Measurements from ENCODE around the gene CACNA1B. TPM values are rescaled to one million over a fixed set of nuclear protein-coding genes. Genes with fewer than 3 reads are reported as not detected.
"Not testable (repeated sequence)": the region's sequence is repeated elsewhere in the genome, so short reads cannot be mapped to it uniquely, and the experiment has no call there.

The CACNA1B gene
- total RNA-seq: under 1 TPM; 0.05 TPM

- intact Hi-C loops (cut with micrococcal nuclease); H3K4me3 Mint-ChIP-seq; DNase-seq; H3K9me3 Mint-ChIP-seq; CTCF ChIA-PET; H3K27ac Mint-ChIP-seq; H3K4me1 Mint-ChIP-seq (ENCODE audit: low read depth); H3K36me3 Mint-ChIP-seq (ENCODE audit: low read depth): not testable (repeated sequence)
- peaks cover 35% of the 10 kb centered on the region for H3K27me3 Mint-ChIP-seq (ENCODE audit: low read depth)
These were observed at the start of gene CACNA1B for GRCh38 chr9:137877506-137878122. Gene CACNA1B (plus strand): TSS chr9:137877782. CDS start chr9:137877934, 152 bp downstream.

- H3K27me3 Mint-ChIP-seq (ENCODE audit: low read depth): no peaks in the 10 kb centered on the region
- DNase-seq: no peak
- H3K36me3 Mint-ChIP-seq (ENCODE audit: low read depth): peaks cover 21% of the 10 kb centered on the region
- no peak overlapping the region for H3K4me3 Mint-ChIP-seq
- no peaks in the 10 kb centered on the region for H3K4me1 Mint-ChIP-seq (ENCODE audit: low read depth)
- H3K9me3 Mint-ChIP-seq: no peaks in the 10 kb centered on the region
- CTCF ChIA-PET: no interaction called here
- intact Hi-C loops (cut with micrococcal nuclease): no loop called here
- no peak overlapping the region for H3K27ac Mint-ChIP-seq
These were observed 49.6 kb upstream of the CACNA1B start for GRCh38 chr9:137827908-137828526.

DNA sequence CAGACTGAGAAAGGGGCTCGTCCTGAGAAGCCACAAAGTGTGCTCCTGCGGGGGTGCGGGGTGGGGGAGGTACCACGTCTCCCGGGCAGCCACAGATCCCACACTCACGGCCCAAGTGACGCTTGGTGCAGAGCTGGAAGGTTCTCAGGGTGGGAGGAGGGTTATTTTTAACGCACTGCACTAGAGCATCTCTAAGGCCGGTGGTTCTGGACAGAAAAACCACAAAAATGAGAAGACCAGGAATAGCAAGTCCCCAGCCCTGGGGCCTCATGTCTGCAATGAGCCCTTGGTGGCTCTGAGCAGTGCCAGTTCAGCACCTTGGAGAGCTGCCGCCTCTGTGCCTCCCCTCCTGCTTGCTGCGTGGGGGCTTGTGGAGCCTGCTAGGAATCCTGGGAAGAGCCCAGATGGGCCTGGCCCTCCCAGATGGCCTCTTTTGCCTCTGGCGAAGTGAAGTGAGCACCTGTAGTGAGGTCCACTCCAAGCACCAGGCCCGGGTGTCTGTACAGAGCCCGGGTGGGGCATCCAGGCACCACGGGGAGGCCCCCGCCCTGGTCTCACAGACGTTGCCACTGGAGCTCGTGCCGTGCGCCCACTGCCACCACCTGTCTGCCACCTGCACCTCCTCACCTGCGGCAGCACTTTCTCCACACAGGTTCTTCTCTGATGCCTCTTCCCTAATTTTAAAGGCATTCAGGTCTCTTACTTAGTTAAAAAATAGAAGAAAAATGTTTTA is 48.9 kb upstream of the CACNA1B start:
- H3K4me3 Mint-ChIP-seq: no peak overlapping the region
- intact Hi-C loops (cut with micrococcal nuclease): no loop called here
- DNase-seq: peak; percentile 32
- peaks cover 21% of the 10 kb centered on the region for H3K36me3 Mint-ChIP-seq (ENCODE audit: low read depth)
- H3K27ac Mint-ChIP-seq: no peak overlapping the region
- no peaks in the 10 kb centered on the region for H3K27me3 Mint-ChIP-seq (ENCODE audit: low read depth)
- no peaks in the 10 kb centered on the region for H3K9me3 Mint-ChIP-seq
- CTCF ChIA-PET: no interaction called here
- no peaks in the 10 kb centered on the region for H3K4me1 Mint-ChIP-seq (ENCODE audit: low read depth)

GRCh38 chr9:137829260-137829996 is 48.2 kb upstream of the CACNA1B start:
- intact Hi-C loops (cut with micrococcal nuclease): no loop called here
- Mint-ChIP-seq H3K9me3 (no peaks in the 10 kb centered on the region), H3K4me1 (ENCODE audit: low read depth) (no peaks in the 10 kb centered on the region), H3K27me3 (ENCODE audit: low read depth) (no peaks in the 10 kb centered on the region), H3K4me3 (no peak overlapping the region), H3K27ac (no peak overlapping the region), H3K36me3 (ENCODE audit: low read depth) (peaks cover 15% of the 10 kb centered on the region)
- CTCF ChIA-PET: no interaction called here
- no peak for DNase-seq

DNA sequence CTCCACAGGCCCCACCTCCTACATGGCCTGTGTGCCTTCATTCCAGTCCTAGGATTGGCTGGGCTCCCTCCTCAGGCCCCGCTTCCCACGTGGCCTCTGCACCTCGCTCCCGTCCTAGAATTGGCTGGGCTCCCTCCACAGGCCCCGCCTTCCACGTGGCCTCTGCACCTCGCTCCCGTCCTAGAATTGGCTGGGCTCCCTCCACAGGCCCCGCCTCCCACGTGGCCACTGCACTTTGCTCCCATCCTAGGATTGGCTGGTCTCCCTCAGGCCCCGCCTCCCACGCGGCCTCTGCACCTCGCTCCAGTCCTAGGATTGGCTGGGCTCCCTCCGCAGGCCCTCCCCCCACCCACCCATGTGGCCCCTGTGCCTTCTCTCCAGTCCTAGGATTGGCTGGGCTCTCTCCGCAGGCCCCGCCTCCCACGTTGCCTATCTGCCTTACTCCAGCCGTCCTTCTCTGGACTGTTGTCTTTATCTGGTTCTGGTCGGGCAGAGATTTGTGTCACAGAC is 45.3 kb upstream of the CACNA1B start:
- H3K27ac Mint-ChIP-seq: no peak overlapping the region
- H3K27me3 Mint-ChIP-seq (ENCODE audit: low read depth): no peaks in the 10 kb centered on the region
- H3K9me3 Mint-ChIP-seq: no peaks in the 10 kb centered on the region
- peaks cover 9% of the 10 kb centered on the region for H3K36me3 Mint-ChIP-seq (ENCODE audit: low read depth)
- no peak for DNase-seq
- intact Hi-C loops (cut with micrococcal nuclease): no loop called here
- CTCF ChIA-PET: no interaction called here
- no peak overlapping the region for H3K4me3 Mint-ChIP-seq
- H3K4me1 Mint-ChIP-seq (ENCODE audit: low read depth): no peaks in the 10 kb centered on the region

GRCh38 chr9:137832830-137833590 is 44.6 kb upstream of the CACNA1B start:
- no peak overlapping the region for H3K4me3 Mint-ChIP-seq
- no peaks in the 10 kb centered on the region for H3K9me3 Mint-ChIP-seq
- CTCF ChIA-PET: no interaction called here
- no peak overlapping the region for H3K27ac Mint-ChIP-seq
- peaks cover 9% of the 10 kb centered on the region for H3K36me3 Mint-ChIP-seq (ENCODE audit: low read depth)
- intact Hi-C loops (cut with micrococcal nuclease): no loop called here
- no peak for DNase-seq
- H3K27me3 Mint-ChIP-seq (ENCODE audit: low read depth): no peaks in the 10 kb centered on the region
- H3K4me1 Mint-ChIP-seq (ENCODE audit: low read depth): no peaks in the 10 kb centered on the region

DNA sequence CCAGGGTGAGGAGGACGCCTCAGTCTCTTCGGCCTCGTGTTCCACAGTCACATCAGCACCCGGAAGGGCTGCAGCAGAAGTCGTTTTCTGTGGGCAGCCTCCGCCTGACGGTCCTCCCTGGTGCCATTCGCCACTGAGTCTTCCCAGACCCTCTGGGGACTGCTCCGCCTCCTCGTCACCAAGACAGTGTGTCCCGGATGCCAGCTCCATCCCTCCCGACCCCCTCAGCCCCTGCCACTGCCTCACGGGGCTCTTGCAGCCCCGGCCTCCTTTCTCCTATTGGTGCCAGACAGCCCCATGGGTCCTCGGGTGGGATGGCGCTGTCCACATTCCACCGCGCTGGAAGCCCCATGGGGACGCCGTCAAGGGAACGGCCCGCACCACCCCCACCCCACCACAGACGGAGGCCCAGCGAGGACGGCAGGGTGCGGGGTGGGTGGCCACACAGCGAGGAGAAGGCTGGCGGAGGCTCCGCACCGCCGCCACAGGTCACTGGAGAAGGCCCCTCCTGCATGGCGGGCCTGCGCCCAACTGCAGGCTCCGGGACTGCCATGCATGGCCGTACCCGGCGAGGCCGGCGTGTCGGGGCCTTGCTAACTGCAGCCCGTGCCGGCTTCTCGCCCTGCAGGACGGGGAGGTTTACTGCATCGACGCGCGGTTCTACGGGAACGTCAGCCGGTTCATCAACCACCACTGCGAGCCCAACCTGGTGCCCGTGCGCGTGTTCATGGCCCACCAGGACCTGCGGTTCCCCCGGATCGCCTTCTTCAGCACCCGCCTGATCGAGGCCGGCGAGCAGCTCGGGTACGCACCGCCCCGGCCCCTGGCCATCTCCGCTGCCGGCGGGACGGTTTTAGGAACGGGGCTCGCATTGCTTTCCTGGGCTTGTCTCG is 43.6 kb upstream of the CACNA1B start:
- H3K36me3 Mint-ChIP-seq (ENCODE audit: low read depth): peaks cover 9% of the 10 kb centered on the region
- no peak overlapping the region for H3K4me3 Mint-ChIP-seq
- no peaks in the 10 kb centered on the region for H3K9me3 Mint-ChIP-seq
- DNase-seq: no peak
- H3K4me1 Mint-ChIP-seq (ENCODE audit: low read depth): no peaks in the 10 kb centered on the region
- intact Hi-C loops (cut with micrococcal nuclease): no loop called here
- H3K27ac Mint-ChIP-seq: no peak overlapping the region
- CTCF ChIA-PET: no interaction called here
- no peaks in the 10 kb centered on the region for H3K27me3 Mint-ChIP-seq (ENCODE audit: low read depth)

- Mint-ChIP-seq H3K36me3 (ENCODE audit: low read depth) (peaks cover 9% of the 10 kb centered on the region), H3K27ac (no peak overlapping the region), H3K4me1 (ENCODE audit: low read depth) (no peaks in the 10 kb centered on the region), H3K27me3 (ENCODE audit: low read depth) (no peaks in the 10 kb centered on the region), H3K4me3 (no peak overlapping the region), H3K9me3 (no peaks in the 10 kb centered on the region)
- CTCF ChIA-PET: no interaction called here
- intact Hi-C loops (cut with micrococcal nuclease): no loop called here
- no peak for DNase-seq
These were observed 42.6 kb upstream of the CACNA1B start for GRCh38 chr9:137834846-137835546.

DNA sequence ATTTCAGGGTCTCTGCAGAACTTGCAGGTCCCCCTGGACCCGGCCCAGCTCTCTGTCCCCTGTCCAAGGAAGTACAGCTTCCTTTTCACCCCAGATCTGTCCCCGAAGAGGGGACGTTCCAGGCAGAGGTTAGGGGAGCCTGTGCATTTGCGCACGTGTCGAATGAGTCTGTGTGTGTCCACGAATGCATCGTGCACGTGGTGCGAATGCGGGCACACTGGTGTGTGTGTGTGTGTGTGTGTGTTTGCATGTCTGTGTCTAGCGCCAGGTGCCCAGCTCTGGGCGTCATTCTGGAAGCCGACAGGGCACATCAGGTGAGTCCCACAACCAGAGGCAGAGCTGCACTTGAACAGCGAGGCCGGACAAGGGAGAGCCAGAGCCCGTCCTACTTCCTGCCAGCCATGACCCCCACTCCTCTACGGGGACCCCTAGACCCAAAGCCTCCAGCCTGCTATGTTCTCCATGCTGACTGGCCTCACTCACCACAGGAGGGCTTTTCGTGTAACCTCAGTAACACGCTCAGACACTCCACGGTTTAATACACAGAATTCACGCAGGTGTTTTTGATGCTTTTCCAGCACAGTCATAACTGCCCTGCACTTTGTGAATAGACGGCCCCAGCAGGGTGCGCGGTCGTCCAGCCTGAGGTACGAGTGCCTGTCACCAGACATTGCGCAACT is 41.3 kb upstream of the CACNA1B start:
- intact Hi-C loops (cut with micrococcal nuclease): no loop called here
- Mint-ChIP-seq H3K36me3 (ENCODE audit: low read depth) (peaks cover 7% of the 10 kb centered on the region), H3K4me3 (no peak overlapping the region), H3K4me1 (ENCODE audit: low read depth) (no peaks in the 10 kb centered on the region), H3K27ac (no peak overlapping the region), H3K27me3 (ENCODE audit: low read depth) (no peaks in the 10 kb centered on the region), H3K9me3 (no peaks in the 10 kb centered on the region)
- DNase-seq: no peak
- CTCF ChIA-PET: no interaction called here

DNA sequence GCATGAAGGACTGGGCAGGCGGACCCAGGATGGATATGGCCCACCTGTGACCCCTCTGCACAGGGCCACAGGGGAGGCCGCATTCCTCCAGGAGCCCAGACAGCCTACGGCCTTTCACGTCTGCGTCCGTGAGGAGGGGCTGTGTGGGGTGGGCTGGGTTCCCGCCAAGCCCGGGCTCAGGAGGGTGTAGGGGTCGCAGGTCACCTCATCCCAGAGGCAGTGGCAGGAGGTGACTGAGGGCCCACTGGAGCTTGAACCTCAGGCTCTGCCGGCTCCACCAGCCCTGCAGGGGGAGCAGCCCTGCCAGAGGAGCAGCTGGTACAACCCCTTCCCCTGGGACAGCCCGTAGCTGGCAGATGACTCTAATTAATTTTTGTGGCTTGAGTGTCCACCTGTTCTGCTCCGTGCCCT is 40.7 kb upstream of the CACNA1B start:
- H3K27ac Mint-ChIP-seq: no peak overlapping the region
- no peaks in the 10 kb centered on the region for H3K4me1 Mint-ChIP-seq (ENCODE audit: low read depth)
- no peaks in the 10 kb centered on the region for H3K9me3 Mint-ChIP-seq
- intact Hi-C loops (cut with micrococcal nuclease): no loop called here
- peaks cover 4% of the 10 kb centered on the region for H3K36me3 Mint-ChIP-seq (ENCODE audit: low read depth)
- no peaks in the 10 kb centered on the region for H3K27me3 Mint-ChIP-seq (ENCODE audit: low read depth)
- no peak for DNase-seq
- CTCF ChIA-PET: no interaction called here
- no peak overlapping the region for H3K4me3 Mint-ChIP-seq
